Fibroblast of skin of left biceps (primary cell): ENCODE results near the gene GIGYF2.

ENCODE experiments used
- DNase-seq, 2 experiments: peaks; one replicate each; pipeline ENCODE4 v3.0.0-alpha.2; 2013; ENCODE audit warnings: low read depth in 2 of 2

The GIGYF2 gene

DNA sequence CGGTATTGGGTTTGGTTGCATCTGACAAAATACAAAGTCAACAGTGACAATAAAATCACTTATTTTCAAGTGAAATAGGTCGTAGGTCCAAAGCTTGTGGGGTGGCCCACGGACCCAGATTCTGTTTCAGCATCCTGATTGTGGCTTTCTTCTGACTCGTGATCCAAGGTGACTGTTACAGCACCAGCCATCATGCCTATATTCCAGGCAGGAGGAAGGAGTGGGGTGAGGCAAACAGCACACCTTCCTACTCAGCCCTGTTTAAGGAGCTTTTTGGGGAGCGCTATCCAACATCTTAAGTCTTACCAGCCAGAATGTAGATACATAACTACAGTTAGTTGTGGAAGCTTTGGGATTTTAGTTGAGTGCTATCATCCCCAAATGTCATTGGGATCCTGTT lies 164.2 kb downstream of the GIGYF2 start:
- no peak for DNase-seq

DNA sequence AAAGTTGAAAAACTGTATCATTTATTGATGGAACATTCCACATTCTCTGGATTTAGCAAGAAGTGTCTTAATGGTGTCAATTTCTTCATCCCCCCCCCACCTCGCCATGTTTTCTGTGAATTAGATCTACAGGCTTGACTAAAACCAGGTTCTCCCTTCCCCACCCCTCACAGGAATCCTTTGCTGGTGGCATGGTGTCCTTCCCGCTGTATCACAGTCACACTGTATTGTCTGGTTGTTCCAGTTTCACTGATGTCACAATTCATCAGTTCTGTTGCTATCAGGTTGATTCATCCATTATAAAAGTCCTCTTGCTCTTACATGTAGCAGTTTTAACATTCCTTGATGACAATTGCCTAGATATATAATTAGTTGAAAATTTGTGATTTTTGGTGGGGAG lies 166.9 kb downstream of the GIGYF2 start:
- no peak for DNase-seq

DNA sequence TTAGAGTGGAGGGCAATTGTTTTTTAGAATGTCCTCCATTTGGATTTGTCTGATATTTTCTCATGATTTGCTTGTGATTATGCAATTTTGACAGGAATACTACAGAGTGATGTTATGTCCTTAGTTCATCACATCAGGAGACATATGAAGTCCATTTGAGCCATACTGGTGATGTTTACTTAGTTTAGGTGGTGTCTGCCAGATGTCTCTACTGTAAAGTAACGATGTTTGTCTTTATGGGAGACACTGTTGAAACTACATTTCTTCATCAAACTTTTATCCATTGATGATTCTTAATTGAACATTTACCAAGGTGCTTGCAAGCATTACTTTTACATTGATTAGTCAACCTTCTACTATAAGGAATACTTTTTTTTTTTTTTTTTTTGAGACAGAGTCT lies 168.0 kb downstream of the GIGYF2 start:
- DNase-seq, result no peak

DNA sequence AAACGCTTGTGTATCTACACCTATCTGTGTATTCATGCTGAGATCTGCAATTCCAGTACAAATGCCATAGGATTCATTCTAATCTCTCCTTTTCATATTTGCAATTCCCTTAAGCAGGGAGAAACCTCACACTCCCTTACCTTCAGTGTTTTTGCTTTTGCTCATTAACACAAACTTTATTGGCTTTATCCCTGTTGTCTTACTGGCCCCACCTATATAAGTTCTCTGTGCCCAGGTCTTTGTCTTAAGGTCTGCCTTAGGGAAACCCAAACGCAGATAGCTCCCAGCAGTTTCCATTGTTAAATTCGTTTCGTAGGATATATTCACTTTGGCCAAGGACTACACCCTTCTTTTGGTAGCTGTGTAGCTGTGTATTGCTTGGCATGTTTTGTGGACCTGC lies 169.0 kb downstream of the GIGYF2 start:
- DNase-seq, result no peak

DNA sequence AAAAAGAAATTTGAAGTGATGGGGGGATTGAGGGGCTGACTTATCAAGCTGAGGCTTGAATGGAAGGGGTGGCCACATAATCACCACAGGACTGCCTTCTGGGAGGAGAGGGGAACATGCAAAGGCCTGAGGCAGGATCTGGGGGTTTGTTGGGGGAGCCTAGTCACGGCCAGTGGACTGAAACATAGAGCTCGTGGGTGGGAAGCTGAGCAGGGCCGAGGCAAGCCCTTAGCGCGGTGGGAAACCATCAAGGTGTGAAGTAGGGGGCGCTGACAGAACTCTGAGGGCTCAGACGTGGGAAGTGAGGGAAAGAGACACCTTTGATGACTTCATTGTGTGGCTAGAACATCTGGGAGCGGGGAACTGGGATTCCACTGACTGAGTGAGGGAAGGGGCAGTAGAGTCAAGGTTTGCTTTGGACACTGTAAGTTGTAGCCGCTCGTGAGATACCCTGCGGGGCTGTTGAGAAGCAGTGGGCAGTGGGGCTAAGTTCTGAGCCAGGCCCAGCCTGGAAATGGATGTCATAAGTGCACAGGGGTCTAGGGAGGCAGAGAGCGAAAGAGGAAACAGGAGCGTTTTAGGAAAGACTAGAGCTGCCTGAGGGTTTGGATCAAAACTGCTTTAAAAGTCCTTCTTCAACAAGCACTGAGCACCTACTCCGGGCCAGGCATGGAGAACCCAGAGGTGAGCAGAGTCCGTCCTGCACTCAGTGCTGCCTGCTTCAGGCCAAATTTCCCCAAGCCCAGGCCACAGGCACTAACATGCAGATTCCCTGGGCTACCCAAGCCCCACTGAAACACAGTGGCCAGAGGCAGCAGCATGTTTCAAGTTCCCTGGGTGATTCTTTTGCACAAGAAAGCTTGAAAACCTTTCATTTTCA lies 172.2 kb downstream of the GIGYF2 start:
- DNase-seq, result no peak

DNA sequence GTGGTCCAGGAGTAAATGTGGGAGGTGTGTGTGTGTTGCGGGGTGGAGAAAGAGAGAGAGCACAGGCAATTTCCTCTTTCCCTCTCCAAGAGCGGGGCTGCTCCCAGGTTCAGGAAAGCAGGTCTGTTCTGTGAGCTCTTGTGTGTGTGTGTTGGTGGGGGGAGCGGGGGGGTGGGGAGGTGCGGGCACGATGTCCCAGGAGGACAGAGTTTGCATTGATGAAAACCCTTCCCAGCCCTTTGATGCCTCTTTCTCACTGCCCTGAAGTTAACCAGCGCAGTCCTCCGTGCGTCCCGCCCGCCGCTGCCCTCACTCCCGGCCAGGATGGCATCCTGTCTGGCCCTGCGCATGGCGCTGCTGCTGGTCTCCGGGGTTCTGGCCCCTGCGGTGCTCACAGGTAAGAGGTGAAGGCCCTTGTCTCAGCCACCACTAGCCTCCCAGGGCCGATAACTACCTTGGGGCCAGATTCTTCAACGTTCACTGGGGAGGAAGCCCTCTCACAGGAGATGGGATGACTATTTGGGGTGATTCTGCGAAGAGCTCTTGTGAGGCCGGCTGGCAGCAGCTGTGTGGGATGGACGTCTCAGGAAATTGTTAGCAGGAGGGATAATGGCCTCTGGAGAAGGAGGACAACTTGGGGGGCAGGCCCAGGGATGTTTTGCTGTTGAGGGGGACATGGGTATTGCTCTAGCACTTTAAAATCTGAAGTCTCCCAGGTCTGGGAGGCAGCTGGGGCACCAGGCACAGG lies 173.1 kb downstream of the GIGYF2 start, which contains the start of gene SNORC:
Gene SNORC, plus strand, starts transcription at position 247 of the 748 bp plus-strand sequence. Its CDS starts 78 bp downstream, at position 325.
- no peak for DNase-seq

DNA sequence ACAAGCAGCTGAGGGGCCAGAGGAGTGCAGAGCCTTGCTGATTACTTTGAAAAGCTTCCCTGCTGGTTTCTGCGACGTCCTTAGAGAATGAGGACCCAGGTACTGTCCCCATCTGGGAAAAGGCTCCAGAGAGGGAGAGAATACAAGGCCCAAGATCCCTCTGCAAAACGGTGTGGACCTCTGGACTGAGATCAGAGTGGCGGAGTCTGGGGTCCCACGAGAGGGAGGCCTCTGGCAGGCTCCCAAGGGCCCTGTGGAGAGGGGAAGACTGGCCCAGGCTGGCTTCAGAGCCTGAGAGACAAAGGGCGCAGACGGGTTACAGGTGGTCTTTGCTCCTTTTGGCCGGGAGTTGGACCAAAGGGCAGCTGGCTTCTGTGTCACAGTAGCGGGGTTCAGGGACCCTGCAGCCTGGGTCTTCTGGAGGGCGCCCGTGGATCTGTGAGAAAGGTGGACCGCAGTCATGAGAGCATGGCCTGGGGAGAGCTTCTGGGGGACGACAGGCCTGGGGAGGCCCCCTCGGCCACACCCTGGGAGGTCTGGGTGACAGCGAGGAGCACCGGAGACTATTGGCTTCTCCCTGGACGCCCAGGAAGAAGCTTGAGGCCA lies 173.7 kb downstream of the GIGYF2 start:
- DNase-seq, result no peak

DNA sequence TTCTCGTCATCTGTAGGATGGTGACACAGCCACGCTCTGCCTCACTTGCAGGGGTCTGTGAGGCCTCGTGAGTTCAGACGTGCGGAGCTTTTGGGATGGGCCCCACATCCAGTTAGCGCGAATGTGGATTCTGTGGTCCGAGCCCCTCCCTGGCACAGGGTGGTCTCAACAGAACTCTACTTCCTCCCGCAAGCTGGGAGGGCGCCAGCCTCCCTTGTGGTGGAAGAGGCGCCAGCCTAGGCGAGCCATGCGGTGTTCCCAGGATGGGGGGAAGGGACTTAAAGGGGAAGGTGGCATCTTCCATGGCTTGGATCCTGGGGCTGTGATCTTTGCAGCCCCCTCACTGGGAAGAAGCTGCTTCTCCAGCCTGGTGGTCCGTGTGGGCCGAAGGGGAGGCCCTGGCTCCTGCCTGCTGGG lies 174.3 kb downstream of the GIGYF2 start:
- no peak for DNase-seq

DNA sequence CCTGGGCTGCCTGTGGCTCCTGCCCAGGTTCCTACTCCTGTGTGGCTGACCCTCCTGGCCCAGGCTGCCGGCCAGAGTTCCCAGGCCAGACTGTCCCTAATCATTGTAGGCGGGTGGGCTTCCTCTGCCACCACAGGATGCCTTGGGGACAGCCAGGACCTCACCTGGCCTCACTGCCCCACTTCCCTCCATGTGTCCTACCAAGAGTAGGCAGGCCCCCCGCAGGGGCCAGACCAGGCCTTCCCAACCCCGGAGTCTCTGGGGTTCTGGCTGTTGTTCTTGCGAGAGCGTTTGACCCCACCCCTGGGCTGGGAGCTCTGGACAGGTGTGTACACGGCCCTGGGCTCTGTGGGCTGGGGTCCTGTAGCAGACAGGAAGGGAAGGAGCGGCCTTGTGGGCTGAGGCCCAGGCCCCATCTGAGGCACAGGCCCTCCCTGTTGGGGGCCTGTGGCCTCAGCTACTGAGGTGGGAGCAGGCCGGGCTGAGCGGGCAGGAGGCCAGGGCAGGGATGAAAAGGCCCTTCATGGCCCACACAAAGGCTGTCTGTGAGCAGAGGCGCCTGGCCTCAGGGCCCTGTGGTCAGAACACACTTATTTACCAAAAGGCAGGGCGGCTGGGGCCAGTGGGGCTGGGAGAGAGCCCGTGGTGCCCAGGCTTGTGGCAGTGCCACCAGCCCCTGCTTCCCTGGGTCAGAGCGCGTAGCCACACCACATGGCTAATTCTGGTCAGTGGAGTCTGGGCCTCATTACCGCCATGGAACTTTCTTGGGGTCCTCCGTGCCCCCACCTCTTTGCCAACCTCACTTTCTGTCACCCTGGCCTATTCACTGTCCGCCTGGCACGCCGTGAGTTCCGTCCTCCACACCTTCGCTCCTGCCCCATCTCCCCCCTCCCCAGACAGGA lies 175.0 kb downstream of the GIGYF2 start:
- no peak for DNase-seq

DNA sequence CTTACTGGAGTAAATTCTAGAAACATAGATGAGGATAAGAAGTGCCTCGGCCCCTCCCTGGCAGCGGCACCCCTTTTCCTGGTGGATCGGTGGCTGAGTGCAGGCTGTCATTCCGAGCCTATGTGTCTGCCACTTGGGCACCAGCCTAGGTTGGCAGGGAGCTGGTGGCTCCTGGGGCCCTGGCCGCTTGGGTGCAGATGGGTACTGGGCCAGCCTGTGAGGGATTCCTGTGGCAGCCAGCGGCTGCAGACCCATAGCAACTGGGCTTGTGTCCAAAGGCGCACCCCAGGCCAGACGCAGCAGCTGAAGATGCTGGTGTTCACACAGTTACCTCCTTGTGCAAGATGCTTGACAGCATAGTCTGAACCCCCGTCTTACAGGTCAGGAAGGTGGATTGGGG lies 175.7 kb downstream of the GIGYF2 start:
- no peak for DNase-seq

DNA sequence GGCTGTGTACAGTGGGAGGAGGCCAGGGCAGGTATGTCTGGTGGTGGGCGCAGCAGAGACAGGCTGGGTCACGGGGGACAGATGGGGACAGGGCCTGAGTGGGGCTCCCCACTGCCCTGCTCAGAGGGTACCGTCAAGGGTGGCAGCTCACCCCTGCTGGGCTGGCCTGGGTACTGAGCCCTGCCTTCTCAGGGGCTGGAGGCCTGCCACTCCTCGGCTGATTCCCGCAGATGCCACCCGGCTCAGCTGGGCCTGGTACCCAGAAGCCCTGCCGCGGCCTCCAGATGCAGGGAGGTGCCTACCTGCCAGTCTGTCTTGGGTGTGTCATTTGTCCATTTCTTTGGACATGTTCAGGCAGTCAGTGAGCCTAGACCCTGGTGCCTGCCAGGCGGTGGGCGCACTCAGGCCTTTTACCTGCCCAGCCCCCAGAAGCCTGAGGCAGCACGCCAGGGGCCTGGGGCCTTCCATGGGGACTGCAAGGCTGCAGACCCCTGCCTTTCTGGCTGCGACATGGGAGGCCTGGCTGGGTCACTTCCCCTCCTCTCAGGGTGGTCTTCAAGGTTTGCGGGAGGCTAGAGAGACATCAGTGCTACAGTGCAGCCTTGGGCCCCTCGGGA lies 176.3 kb downstream of the GIGYF2 start:
- DNase-seq, result no peak

DNA sequence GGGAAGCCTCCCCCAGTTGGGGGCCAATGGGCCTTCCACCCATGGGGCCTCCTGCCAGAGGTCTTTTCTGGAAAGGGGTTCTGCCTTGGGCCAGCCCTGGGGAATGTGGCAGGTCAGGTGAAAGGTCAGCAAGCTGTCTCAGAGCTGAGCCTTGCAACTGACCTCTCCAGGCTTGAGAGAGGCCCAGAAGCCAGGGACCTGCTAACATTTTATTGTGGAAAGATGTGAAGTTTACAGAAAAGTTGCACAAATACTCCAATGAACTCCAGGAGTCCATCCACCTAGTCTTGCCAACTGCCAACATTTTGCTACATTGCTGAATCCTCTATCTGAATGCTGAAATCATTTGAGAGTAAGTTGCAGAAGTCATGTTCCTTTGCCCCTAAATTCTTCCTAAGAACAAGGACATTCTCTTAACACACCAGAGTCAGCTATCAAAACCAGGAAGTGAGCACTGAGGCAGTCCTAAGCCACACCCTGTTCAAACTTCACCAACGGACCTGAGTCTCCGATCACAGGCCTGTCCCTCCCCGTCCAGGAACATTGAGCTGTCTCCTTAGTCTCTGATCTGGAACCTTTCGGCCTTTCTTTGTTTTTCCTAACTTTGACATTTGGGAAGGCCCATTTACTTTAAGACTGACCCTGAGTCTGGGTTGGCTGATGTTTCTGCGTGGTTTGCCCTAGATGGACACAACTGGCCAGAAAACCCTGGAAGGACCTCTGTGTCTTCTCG lies 176.9 kb downstream of the GIGYF2 start:
- DNase-seq, result no peak

DNA sequence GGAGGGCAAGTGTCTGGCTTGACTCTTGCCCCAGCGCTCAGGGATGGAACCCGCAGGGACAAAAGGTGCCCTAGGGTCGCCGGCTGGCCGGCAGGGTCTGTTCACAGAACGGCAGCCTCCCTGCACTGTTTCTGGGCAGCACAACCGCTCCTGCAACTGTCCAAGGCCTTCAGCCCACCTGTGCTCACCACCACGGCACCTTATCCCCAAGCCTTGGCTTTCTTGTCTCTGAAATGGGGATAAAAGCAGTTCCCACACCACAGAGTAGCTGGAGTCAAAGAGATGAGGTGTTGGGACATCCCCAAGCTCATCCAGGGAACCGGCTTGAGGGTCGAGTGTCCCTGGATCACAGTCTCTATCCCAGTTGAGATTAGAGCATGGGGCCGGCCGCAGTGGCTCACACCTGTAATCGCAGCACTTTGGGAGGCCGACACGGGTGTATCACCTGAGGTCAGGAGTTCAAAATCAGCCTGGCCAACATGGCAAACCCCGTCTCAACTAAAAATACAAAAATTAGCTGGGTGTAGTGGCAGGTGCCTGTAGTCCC lies 177.6 kb downstream of the GIGYF2 start:
- no peak for DNase-seq

DNA sequence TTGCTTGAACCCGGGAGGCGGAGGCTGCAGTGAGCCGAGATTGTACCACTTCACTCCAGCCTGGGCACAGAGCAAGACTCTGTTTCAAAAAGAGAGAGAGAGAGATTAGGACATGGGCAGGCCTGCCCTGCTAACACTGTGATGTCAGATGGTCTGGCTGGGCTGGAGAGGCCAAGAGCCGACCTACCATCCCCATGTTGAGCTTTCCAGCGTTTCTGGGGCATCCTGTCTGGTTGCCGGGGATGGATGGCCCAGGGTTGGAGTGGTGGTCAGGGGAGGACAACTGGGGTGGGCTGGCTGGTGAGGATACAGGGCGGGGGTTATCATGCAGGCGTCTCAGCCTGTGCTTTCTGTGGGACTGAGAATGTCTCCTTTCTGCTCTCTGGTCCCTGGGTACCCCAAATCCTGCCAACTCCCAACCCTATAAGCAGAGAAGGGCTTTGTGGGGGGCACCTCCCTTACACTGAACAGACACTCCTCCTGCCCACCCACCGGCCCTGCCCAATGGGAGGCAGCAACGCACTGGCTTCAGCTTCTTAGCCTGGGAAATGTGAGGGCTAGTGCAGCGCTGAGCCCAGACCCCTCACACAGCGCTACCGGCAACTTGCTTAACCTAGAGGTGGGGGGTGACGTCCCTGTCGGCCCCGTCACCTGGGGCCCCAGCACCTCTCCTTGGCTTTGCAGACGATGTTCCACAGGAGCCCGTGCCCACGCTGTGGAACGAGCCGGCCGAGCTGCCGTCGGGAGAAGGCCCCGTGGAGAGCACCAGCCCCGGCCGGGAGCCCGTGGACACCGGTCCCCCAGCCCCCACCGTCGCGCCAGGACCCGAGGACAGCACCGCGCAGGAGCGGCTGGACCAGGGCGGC lies 178.4 kb downstream of the GIGYF2 start:
- DNase-seq, result no peak

DNA sequence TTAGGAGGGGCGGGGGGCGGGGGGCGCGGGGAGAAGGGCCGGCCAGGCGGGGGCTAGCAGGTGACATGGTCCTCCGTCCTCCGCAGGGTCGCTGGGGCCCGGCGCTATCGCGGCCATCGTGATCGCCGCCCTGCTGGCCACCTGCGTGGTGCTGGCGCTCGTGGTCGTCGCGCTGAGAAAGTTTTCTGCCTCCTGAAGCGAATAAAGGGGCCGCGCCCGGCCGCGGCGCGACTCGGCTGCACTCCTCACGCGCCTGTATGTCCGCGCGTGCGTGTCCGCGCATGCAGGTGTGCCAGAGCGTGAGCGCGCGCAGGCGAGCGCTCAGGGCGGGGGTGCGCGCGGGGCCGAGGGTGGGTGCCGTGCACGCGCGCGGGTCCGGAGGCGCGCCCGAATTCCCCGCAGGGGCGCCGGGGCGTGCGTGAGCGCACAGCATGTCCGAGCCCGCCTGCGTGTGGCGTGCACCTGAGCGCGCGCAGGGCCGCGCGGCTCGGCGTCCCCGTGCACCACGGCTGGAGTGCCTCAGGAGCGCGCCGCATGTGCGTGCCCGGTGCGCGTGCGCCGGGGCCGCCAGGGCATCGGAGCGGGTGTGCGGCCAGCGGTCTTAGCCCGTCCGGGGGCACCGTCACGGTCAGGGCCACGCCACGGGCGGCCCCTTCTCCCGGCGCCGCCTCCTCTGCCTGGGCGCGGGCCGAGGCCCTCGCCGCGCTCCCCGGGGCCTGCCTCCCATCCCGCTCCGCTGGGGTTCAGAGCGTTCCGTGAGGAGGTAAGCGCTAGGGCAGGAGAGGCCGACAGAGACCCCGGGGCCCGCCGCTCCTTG lies 179.2 kb downstream of the GIGYF2 start:
- DNase-seq, result no peak

DNA sequence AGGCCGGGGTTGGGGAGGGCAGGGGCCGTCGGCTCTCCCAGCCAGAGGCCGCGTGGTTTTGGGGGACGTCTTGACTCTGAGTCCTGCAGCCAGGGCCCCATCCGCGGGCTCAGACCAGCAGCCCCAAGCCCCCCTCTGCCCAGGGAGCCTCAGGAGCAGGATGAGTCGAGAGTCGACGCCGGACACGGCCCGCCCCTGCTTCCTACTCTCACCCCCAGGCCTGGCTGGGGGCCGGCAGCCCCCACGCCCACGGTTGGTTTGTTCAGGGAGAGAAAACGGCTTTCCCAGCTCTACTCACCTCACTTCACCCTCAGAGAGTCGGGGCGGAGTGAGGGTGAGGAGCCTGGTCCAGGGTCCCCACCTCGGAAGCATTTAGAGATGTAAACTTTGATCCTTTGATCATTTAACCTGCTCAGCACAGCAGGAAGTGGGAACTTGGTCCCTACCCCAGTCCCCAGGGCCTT lies 179.9 kb downstream of the GIGYF2 start:
- DNase-seq, result no peak

DNA sequence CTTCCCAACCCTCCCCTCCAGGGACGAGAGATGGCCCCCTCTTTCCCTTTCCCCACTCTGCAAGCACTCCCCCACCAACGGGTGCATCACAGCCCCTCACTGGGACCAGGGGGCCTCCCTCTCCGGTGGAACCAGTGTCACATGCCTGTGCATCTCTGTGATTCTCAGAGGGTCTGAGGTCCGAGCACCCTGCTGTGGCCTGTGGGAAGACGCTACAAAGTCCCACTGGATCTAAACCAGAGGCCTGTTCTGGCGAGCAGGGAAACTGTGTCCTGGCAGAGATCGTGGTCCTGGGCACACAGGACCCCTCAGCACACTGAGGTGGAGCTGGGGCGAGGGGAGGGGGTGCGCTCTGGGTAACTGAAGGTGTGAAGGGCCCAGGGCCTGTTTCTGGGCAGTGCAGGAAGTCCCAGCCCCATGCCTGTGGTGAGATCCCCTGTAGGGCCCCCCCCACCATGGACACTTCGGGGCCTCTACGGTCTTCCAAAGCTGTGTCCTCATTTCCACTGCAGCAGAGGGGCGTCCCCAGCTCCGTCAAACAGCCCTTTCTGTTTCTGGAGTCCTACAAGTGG lies 180.9 kb downstream of the GIGYF2 start:
- DNase-seq, result no peak
